Panc1 (cell line): ENCODE measurements around the gene NPDC1. TPM values are rescaled to one million over a fixed set of nuclear protein-coding genes. Genes with fewer than 3 reads are reported as not detected.
"Not testable (repeated sequence)": the region's sequence is repeated elsewhere in the genome, so short reads cannot be mapped to it uniquely, and the experiment has no call there.

Source experiments
- ATAC-seq: fragments of 200-7000 bp; cut with Tn5 transposase; 2 replicates; pipeline ENCODE4 v1.9.1; 2020; ENCODE audit warnings: mild to moderate bottlenecking, moderate library complexity
- BruUV-seq: library from RNA; stranded (reverse); fragments of 400-500 nt; replicated peaks from 2 replicates; lab custom pipeline; 2021; lab: Mats Ljungman, UMichigan
- CTCF ChIA-PET: fragments of 300-600 bp; sonication (Branson Sonifier 250); formaldehyde crosslinking; loops from one replicate; lab custom pipeline; 2022; ENCODE audit warnings: antibody characterized with exemption; lab: Charles Lee
- POLR2A ChIA-PET: fragments of 300-600 bp; sonication (Branson Sonifier 250); formaldehyde crosslinking; loops from one replicate; lab custom pipeline; 2022; ENCODE audit warnings: antibody characterized with exemption; lab: Charles Lee
- DNase-seq: peaks from one replicate; pipeline ENCODE4 v3.0.0-alpha.2; 2010; ENCODE audit warnings: low read depth, low spot score
- H3K27ac ChIP-seq: 2 replicates; pipeline ENCODE4 v1.5.1; 2011; ENCODE audit warnings: mild to moderate bottlenecking, low read length, inconsistent platforms
- H3K27me3 ChIP-seq: fragments of 200-500 bp; sonication (Bioruptor generic); 2 replicates; pipeline ENCODE4 v1.6.0; 2014; ENCODE audit warnings: low read length, inconsistent platforms; ENCODE audit not compliant: control insufficient read depth, insufficient read depth
- H3K36me3 ChIP-seq: fragments of 200-500 bp; sonication (Bioruptor generic); 2 replicates; pipeline ENCODE4 v1.5.1; 2014; ENCODE audit warnings: inconsistent platforms, mild to moderate bottlenecking, low read length, moderate library complexity; ENCODE audit not compliant: control insufficient read depth, insufficient read depth
- H3K4me1 ChIP-seq: 2 replicates; pipeline ENCODE4 v1.5.1; 2011; ENCODE audit warnings: inconsistent platforms, mild to moderate bottlenecking, low read length, moderate library complexity; ENCODE audit not compliant: control insufficient read depth, insufficient read depth
- H3K4me3 ChIP-seq, 2 experiments: 2 replicates each; pipeline ENCODE4 v1.5.1; 2011 to 2012; ENCODE audit warnings: low read depth in 2 of 2, low read length in 2 of 2, mild to moderate bottlenecking in 2 of 2, inconsistent platforms in 1 of 2, moderate library complexity in 1 of 2
- H3K9me3 ChIP-seq: fragments of 200-500 bp; sonication (Bioruptor generic); 2 replicates; pipeline ENCODE4 v1.5.1; 2014; ENCODE audit warnings: low read depth, mild to moderate bottlenecking, inconsistent platforms, low read length, moderate library complexity; ENCODE audit not compliant: control insufficient read depth, insufficient read depth
- POLR2AphosphoS5 ChIP-seq: IDR thresholded peaks from 2 replicates; pipeline ENCODE4 v1.6.1; 2012; ENCODE audit warnings: mild to moderate bottlenecking, low read depth, low read length, moderate library complexity
- SIN3A ChIP-seq: IDR thresholded peaks from 2 replicates; pipeline ENCODE4 v1.6.1; 2012; ENCODE audit warnings: low read depth, mild to moderate bottlenecking, low read length, moderate library complexity, borderline replicate concordance; ENCODE audit not compliant: insufficient read depth
- TCF7L2 ChIP-seq: IDR thresholded peaks from 2 replicates; pipeline ENCODE4 v1.6.1; 2011; ENCODE audit warnings: mild to moderate bottlenecking, low read depth, low read length, inconsistent platforms
- in situ Hi-C: cut with HindIII; loops from 2 replicates; pipeline ENCODE4 v1.10.0; 2016; ENCODE audit warnings: low sequenced_read_pairs, low pct_unique_long_range_greater_than_20kb
- intact Hi-C: fragments of 100-400 bp; cut with micrococcal nuclease; formaldehyde crosslinking; loops from one replicate; pipeline ENCODE4 v1.10.0; 2022; ENCODE audit not compliant: unreplicated experiment
- total RNA-seq: library from RNA; stranded (reverse); gene quantifications from one replicate; pipeline ENCODE4 v1.2.1, GENCODE V29; 2021; ENCODE audit not compliant: unreplicated experiment
- TF ChIP-seq, protein P1 (sequence below): fragments of 450-650 bp; IDR thresholded peaks from 2 replicates; pipeline ENCODE4 v1.5.1; 2017; ENCODE audit warnings: mild to moderate bottlenecking
- TF ChIP-seq, protein P2 (sequence below), 2 experiments: IDR thresholded peaks; 2 replicates each; pipeline ENCODE4 v1.6.1; 2011 to 2012; ENCODE audit warnings: low read depth in 2 of 2, control low read depth in 1 of 2, low read length in 1 of 2, mild to moderate bottlenecking in 1 of 2, moderate library complexity in 1 of 2; ENCODE audit not compliant: insufficient read depth in 1 of 2

Gene NPDC1
- total RNA-seq, 1 experiment from 2014 or later, result 43.5 TPM

DNA sequence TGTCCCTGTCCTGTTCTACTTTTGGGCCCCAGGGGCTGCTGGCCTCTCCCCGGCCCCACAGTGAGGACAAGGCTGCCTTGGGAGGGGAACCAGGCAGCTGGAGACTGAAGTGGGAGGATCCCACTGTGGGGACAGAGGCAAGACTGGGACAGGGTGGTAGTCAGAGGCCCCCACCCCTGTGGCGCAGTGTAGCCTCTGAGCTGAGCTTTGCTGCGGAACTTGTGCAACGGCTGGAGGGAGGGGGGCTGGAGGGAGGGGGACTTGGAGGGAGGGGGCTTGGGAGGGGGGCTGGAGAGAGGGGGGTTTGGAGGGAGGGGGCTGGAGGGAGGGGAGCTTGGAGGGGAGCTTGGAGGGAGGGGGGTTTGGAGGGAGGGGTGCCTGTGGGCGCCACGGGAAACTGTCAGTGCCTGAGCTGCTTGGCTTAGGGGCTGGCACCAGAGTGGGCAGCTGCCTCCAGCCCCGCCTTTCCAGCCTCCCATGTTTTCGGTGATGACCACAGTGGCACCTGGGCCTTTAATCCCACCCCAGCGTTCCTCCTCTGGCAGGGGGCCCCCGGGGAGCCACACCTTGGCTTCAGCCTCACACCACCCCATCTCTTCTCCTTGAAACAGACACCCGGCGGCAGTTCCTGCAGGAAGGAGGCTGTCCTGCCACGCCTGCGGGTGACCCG is 11.8 kb downstream of the NPDC1 start:
- DNase-seq (no peak), ATAC-seq (0 out of 2 replicates have a peak, but pooled peaks have one; percentile 2)
- POLR2A ChIA-PET, result no interaction called here
- no TSS peak for BruUV-seq
- intact Hi-C loops (loop anchor here (10.0 kb wide), 1 partner anchor 89 kb away; the partner anchor contains the start of genes C8G and FBXW5), in situ Hi-C loops (no loop called here)
- no peak for TF ChIP-seq POLR2AphosphoS5
- TF ChIP-seq SIN3A, result no peak
- Histone ChIP-seq H3K9me3 (no peaks in the 10 kb centered on the region), H3K4me1 (peaks cover 7% of the 10 kb centered on the region), H3K36me3 (no peaks in the 10 kb centered on the region), H3K27me3 (no peaks in the 10 kb centered on the region), H3K27ac (no peak overlapping the region), H3K4me3 (no peak overlapping the region)
- CTCF ChIA-PET, result interaction anchor here (1.3 to 2.0 kb wide), 2 partner anchors 9 to 86 kb away, joined by 7 to 22 read pairs; no protein-coding TSS in a partner anchor

- H3K4me3 ChIP-seq, H3K27me3 ChIP-seq, in situ Hi-C loops, H3K27ac ChIP-seq, DNase-seq, H3K36me3 ChIP-seq, CTCF ChIA-PET, BruUV-seq, POLR2A ChIA-PET, ATAC-seq, H3K9me3 ChIP-seq: not testable (repeated sequence)
- intact Hi-C loops, result loop anchor here (10.0 kb wide), 1 partner anchor 89 kb away; the partner anchor contains the start of genes C8G and FBXW5
- peaks cover 11% of the 10 kb centered on the region for H3K4me1 ChIP-seq
Observed at GRCh38 chr9:137033481-137033880, 12.5 kb downstream of the NPDC1 start.

GRCh38 chr9:137032858-137033257 is 13.1 kb downstream of the NPDC1 start:
- intact Hi-C loops (loop anchor here (10.0 kb wide), 1 partner anchor 88 kb away; the partner anchor contains the start of genes C8G and FBXW5), in situ Hi-C loops (no loop called here)
- Histone ChIP-seq H3K27ac (no peak overlapping the region), H3K4me3 (no peak overlapping the region), H3K36me3 (no peaks in the 10 kb centered on the region), H3K27me3 (no peaks in the 10 kb centered on the region), H3K9me3 (no peaks in the 10 kb centered on the region), H3K4me1 (peaks cover 11% of the 10 kb centered on the region)
- no peak for DNase-seq
- no peak for ATAC-seq
- TF ChIP-seq TCF7L2 (no peak), POLR2AphosphoS5 (no peak), SIN3A (no peak)
- TF ChIP-seq, protein P1, sequence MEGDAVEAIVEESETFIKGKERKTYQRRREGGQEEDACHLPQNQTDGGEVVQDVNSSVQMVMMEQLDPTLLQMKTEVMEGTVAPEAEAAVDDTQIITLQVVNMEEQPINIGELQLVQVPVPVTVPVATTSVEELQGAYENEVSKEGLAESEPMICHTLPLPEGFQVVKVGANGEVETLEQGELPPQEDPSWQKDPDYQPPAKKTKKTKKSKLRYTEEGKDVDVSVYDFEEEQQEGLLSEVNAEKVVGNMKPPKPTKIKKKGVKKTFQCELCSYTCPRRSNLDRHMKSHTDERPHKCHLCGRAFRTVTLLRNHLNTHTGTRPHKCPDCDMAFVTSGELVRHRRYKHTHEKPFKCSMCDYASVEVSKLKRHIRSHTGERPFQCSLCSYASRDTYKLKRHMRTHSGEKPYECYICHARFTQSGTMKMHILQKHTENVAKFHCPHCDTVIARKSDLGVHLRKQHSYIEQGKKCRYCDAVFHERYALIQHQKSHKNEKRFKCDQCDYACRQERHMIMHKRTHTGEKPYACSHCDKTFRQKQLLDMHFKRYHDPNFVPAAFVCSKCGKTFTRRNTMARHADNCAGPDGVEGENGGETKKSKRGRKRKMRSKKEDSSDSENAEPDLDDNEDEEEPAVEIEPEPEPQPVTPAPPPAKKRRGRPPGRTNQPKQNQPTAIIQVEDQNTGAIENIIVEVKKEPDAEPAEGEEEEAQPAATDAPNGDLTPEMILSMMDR, result no peak
- TF ChIP-seq, protein P2, sequence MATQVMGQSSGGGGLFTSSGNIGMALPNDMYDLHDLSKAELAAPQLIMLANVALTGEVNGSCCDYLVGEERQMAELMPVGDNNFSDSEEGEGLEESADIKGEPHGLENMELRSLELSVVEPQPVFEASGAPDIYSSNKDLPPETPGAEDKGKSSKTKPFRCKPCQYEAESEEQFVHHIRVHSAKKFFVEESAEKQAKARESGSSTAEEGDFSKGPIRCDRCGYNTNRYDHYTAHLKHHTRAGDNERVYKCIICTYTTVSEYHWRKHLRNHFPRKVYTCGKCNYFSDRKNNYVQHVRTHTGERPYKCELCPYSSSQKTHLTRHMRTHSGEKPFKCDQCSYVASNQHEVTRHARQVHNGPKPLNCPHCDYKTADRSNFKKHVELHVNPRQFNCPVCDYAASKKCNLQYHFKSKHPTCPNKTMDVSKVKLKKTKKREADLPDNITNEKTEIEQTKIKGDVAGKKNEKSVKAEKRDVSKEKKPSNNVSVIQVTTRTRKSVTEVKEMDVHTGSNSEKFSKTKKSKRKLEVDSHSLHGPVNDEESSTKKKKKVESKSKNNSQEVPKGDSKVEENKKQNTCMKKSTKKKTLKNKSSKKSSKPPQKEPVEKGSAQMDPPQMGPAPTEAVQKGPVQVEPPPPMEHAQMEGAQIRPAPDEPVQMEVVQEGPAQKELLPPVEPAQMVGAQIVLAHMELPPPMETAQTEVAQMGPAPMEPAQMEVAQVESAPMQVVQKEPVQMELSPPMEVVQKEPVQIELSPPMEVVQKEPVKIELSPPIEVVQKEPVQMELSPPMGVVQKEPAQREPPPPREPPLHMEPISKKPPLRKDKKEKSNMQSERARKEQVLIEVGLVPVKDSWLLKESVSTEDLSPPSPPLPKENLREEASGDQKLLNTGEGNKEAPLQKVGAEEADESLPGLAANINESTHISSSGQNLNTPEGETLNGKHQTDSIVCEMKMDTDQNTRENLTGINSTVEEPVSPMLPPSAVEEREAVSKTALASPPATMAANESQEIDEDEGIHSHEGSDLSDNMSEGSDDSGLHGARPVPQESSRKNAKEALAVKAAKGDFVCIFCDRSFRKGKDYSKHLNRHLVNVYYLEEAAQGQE (IDR thresholded peaks at IDR 0.05; ENCODE audit: insufficient read depth in 1 of 2, low read depth in 2 of 2, low read length in 1 of 2), result no peak
- CTCF ChIA-PET, result interaction anchor here (0.5 kb wide), 1 partner anchor 114 kb away, joined by 3 read pairs; no protein-coding TSS in a partner anchor
- no TSS peak for BruUV-seq
- POLR2A ChIA-PET, result no interaction called here
